Gastrocnemius medialis (tissue), 4 donors: ENCODE data around the gene ZNF177.
"Not testable (repeated sequence)": the region's sequence is repeated elsewhere in the genome, so short reads cannot be mapped to it uniquely, and the experiment has no call there.

Experiments used
- POLR2A ChIP-seq, 2 donors: fragments of 450-650 bp; IDR thresholded peaks; one replicate each; pipeline ENCODE4 v1.6.1; 2017; ENCODE audit warnings: antibody characterized with exemption in 2 of 2, mild to moderate bottlenecking in 2 of 2, moderate library complexity in 2 of 2
- TF ChIP-seq, protein P1 (sequence below), 5 experiments: fragments of 450-650 bp in 3 of 5; fragments of 200-600 bp in 2 of 5; sonication (generic) in 2 of 5; IDR thresholded peaks in 4 of 5; conservative IDR thresholded peaks in 1 of 5; 1 replicate in 4 of 5; 2 replicates in 1 of 5; pipeline ENCODE4 v1.5.1; 2016 to 2019; ENCODE audit warnings: antibody characterized with exemption in 5 of 5, mild to moderate bottlenecking in 3 of 5, moderate library complexity in 3 of 5

- TF ChIP-seq, protein P1, sequence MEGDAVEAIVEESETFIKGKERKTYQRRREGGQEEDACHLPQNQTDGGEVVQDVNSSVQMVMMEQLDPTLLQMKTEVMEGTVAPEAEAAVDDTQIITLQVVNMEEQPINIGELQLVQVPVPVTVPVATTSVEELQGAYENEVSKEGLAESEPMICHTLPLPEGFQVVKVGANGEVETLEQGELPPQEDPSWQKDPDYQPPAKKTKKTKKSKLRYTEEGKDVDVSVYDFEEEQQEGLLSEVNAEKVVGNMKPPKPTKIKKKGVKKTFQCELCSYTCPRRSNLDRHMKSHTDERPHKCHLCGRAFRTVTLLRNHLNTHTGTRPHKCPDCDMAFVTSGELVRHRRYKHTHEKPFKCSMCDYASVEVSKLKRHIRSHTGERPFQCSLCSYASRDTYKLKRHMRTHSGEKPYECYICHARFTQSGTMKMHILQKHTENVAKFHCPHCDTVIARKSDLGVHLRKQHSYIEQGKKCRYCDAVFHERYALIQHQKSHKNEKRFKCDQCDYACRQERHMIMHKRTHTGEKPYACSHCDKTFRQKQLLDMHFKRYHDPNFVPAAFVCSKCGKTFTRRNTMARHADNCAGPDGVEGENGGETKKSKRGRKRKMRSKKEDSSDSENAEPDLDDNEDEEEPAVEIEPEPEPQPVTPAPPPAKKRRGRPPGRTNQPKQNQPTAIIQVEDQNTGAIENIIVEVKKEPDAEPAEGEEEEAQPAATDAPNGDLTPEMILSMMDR (IDR thresholded peaks at IDR 0.05 in 4 of 5, conservative IDR thresholded peaks at IDR 0.05 in 1 of 5): not testable (repeated sequence)
- TF ChIP-seq POLR2A (IDR thresholded peaks at IDR 0.05): not testable (repeated sequence)
Measured at GRCh38 chr19:9322201-9322600, 40.6 kb upstream of the ZNF177 start.
